T-helper 1 cell (primary cell): ENCODE results near the gene KRTAP1-1.
"Not testable (repeated sequence)": the region's sequence is repeated elsewhere in the genome, so short reads cannot be mapped to it uniquely, and the experiment has no call there.

ENCODE experiments used
- DNase-seq, 5 donors: peaks; one replicate each; pipeline ENCODE4 v3.0.0-alpha.2; 2012 to 2020

Gene KRTAP1-1

GRCh38 chr17:41054556-41054955, 13.3 kb upstream of the KRTAP1-1 start:
- not testable (repeated sequence) for DNase-seq

GRCh38 chr17:41054025-41054424, 12.8 kb upstream of the KRTAP1-1 start:
- no peak for DNase-seq

GRCh38 chr17:41052566-41052965, 11.3 kb upstream of the KRTAP1-1 start:
- no peak for DNase-seq

GRCh38 chr17:41049110-41049509, 7.9 kb upstream of the KRTAP1-1 start:
- no peak for DNase-seq

GRCh38 chr17:41048441-41048840, 7.2 kb upstream of the KRTAP1-1 start:
- DNase-seq = no peak

- DNase-seq = not testable (repeated sequence)
Measured at GRCh38 chr17:41046735-41047465, 5.7 kb upstream of the KRTAP1-1 start, which contains the start of gene KRTAP2-1. Gene KRTAP2-1 (minus strand): TSS chr17:41047316. CDS start chr17:41047267, 49 bp downstream.

- DNase-seq = no peak
Measured at GRCh38 chr17:41042953-41043352, 1.7 kb upstream of the KRTAP1-1 start.

- no peak for DNase-seq
Measured at GRCh38 chr17:41037853-41038350, 3.3 kb downstream of the KRTAP1-1 start.

- not testable (repeated sequence) for DNase-seq
Measured at GRCh38 chr17:41034346-41034935, 6.8 kb downstream of the KRTAP1-1 start, which contains the start of gene KRTAP1-3. Gene KRTAP1-3 (minus strand): TSS chr17:41034874. CDS start chr17:41034821, 53 bp downstream.

- no peak for DNase-seq
Measured at GRCh38 chr17:41029633-41030245, 11.5 kb downstream of the KRTAP1-1 start, which contains the start of gene KRTAP1-4. Gene KRTAP1-4 (minus strand): TSS chr17:41030195. CDS start chr17:41030078, 117 bp downstream.

- DNase-seq = no peak
Measured at GRCh38 chr17:41026715-41027471, 14.4 kb downstream of the KRTAP1-1 start, which contains the start of gene KRTAP1-5. Gene KRTAP1-5 (minus strand): TSS chr17:41027208. CDS start chr17:41027155, 53 bp downstream.

- no peak for DNase-seq
Measured at GRCh38 chr17:41024697-41025096, 16.6 kb downstream of the KRTAP1-1 start.

GRCh38 chr17:41020336-41020735, 20.9 kb downstream of the KRTAP1-1 start:
- DNase-seq = no peak

- DNase-seq = no peak
Measured at GRCh38 chr17:41019415-41019814, 21.8 kb downstream of the KRTAP1-1 start.

GRCh38 chr17:41018541-41018940, 22.7 kb downstream of the KRTAP1-1 start:
- DNase-seq = no peak

- DNase-seq = no peak
Measured at GRCh38 chr17:41016578-41017215, 24.6 kb downstream of the KRTAP1-1 start.

- no peak for DNase-seq
Measured at GRCh38 chr17:41015454-41015853, 25.8 kb downstream of the KRTAP1-1 start.

GRCh38 chr17:41013606-41014005, 27.6 kb downstream of the KRTAP1-1 start:
- DNase-seq = no peak

GRCh38 chr17:41013181-41013580, 28.1 kb downstream of the KRTAP1-1 start:
- DNase-seq = no peak

- DNase-seq = no peak
Measured at GRCh38 chr17:41012326-41013120, 28.7 kb downstream of the KRTAP1-1 start.

GRCh38 chr17:41010441-41010840, 30.8 kb downstream of the KRTAP1-1 start:
- DNase-seq = no peak
